GM12873 (cell line): Measurements from ENCODE around the gene DAAM2.

Experiments used
- CTCF ChIP-seq: IDR thresholded peaks from 2 replicates; pipeline ENCODE4 v1.5.1; 2012; ENCODE audit warnings: low read depth, mild to moderate bottlenecking, moderate library complexity, low read length, control low read depth; ENCODE audit not compliant: insufficient read depth; ENCODE audit errors: missing control alignments

DAAM2 gene

DNA sequence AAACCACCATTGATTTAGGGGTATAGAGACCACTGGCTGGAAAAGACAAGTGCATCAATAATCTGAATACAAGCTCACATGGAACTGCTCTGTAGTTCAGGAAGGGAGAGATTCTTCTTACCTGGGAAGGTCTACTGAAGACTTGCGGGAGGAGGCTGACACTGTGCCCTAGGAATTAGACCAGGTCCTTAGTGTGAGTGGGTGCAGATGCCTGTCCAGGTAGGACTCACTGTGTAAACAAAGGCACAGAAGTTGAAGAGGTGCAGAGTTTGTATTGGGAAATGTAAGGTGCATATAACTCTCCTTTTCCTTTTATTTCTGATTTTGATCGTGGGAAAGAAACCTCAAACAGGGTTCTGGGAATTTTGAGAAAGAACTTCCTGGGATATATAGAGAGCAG, 66.8 kb downstream of the DAAM2 start:
- no peak for TF ChIP-seq CTCF

- no peak for TF ChIP-seq CTCF
These were observed 69.5 kb downstream of the DAAM2 start for GRCh38 chr6:39861663-39862062.

DNA sequence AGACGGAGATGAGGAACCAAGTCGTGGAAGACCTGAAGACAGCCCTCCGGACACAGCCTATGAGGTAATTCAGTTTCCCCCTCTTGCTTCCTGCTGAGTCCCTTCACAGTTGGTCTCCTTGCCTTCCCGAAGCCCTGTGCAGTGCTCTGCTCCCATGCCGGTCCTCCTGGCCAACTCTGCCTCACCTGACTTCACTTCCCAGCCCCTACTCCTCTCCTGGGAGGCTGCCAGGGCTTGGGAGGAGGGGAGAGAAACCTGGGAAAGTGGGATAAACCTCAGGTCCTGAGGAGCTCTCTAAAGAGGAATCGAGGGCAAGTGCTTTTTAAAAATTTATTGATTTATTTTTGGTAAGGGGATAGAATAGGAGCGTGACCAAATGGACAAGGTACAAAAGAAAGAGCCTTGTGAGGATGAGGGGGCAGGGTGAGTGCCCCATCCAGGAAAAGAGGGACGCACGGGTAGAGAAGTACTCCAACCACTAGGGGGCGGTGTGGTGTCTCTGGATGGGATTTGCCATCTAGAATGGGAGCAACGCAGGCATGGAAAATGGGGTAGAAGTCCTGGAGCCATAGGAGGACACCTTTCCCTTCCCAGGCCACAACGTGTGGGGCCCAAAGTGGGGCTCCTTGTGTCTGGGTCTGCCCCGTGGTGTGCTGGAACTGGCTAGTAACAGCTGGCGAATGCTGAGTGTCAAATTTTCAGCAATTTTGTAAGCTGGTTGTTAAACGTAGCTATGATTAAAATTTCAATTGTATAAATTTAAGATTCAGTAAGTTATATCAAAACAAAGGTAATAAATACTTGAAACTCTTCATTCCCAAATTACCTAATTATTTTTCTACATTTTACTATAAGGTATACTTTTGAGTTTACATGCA, 73.1 kb downstream of the DAAM2 start:
- TF ChIP-seq CTCF: peak; percentile 90

DNA sequence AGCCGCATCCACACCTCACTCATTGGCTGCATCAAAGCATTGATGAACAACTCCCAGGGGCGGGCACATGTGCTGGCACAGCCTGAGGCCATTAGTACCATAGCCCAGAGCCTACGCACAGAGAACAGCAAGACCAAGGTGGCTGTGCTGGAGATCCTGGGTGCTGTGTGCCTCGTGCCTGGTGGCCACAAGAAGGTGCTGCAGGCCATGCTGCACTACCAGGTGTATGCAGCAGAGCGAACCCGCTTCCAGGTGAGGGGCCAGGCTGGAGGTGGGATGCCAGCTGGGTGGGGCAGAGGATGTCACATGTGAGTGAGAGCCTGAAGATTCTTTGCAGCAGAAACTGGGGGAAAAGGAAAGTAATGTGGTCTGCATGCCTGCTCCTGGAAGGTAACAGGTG, 75.4 kb downstream of the DAAM2 start:
- peak; percentile 31 for TF ChIP-seq CTCF

DNA sequence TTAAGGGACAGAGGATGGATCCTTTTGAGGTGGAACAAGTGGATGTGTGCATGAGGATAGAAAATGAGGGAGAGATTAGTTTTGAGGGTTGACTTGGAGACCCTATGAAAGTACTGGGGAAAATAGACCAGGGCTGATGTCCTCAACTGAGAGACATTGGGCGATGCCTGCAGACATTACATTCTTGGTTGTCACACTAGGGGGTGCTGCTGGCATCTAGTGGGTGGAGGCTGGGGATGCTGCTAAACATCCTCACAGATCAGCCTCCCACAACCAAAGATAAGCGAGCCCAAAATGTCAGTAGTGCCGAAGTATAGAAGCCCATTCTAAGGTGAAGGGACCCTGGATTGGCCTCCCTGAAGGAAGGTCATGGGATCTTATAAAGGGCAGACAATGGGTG, 78.8 kb downstream of the DAAM2 start:
- peak; percentile 40 for TF ChIP-seq CTCF

DNA sequence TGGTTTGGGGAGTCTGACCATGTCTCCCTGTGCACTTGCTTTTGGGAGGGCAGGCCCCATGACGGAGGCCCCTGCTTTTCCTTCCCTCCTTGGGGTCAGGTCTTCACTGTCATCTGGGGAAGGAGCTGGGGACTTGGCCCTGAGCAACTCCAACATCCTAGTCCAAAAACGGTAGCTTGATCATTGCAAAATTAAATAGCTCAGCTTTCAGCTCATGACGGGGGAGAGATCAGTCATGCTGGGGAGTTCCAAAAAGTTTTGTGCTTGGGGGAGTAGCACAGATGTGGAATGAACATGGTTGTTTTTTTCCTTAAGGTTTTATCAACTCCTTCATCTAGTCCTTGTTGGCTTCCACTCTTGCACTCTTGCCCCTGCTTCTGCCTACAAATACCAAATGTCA, 81.3 kb downstream of the DAAM2 start:
- no peak for TF ChIP-seq CTCF

DNA sequence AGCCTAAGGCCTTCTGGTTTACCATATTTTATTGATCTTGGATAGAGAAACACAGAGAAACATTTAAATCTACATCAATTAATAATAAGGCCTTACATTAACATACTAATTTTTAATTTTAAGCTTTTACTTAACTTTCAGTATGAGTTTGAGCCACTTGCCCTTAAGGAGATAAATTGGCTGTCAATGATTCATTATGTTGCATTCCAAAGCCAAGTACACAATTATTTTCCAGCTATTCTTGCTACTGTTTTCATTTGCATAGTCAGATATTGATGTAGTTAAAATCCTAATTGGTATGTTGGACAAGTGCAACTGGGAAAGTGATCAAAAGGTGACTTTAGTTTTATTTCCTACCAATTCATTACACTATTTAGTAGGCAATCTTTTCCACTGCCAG, 83.9 kb downstream of the DAAM2 start:
- TF ChIP-seq CTCF: no peak
